HG02759 (cell line): ENCODE measurements around the gene LGALS3.
A peak's percentile ranks its signal among the peaks of the same experiment; 100 is the strongest.

ENCODE experiments used
- ATAC-seq: cut with Tn5 transposase; IDR thresholded peaks from one replicate; pipeline ENCODE4 v1.9.1; 2021; ENCODE audit warnings: mild to moderate bottlenecking, moderate library complexity; ENCODE audit not compliant: unreplicated experiment

Gene LGALS3

DNA sequence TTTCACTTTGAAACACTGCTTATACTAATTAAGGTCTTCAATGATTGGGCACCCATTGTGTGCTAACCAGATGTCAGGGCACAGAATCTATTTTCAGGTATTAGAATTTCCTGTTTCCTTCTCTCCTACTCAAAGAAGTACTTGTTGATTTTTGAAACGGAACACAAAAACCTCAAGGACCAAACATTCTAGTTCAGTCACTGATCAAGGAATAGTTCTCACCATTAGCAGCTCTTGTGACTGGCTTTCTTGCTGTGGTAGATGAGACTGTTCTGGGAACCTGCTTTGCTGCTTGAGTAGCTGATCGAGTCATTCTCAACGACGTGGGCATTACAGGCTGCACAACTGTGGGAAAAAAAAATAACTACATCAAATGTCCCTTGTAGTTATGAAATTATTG, 51.4 kb downstream of the LGALS3 start:
- ATAC-seq = peak; percentile 95

DNA sequence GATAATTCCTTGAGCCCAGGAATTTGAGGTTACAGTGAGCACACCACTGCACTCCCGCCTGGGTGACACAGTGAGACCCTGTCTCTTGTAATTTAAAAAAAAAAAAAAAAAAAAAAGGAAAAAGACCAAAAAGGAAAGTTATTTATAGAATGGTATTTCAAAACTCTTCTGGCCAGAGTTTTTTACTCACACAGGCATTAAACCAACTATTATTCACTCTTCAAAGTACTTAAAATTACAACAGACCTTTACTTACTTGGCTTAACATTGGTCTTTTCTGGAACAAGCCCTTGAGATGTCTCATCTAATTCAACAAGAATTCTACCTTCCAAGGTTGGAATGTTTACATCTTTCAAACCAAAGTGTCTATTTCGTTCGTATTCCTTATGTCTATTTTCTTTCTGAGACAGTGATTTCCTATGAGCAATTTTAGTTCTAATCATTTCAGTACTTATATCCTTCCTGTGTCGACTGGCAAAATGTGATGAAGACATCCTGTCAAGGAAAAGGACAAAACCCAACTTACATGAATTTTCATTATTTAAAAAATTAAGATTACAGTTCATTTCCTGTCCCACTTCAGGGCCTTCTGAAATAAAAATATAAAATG, 59.7 kb downstream of the LGALS3 start:
- ATAC-seq = no peak

DNA sequence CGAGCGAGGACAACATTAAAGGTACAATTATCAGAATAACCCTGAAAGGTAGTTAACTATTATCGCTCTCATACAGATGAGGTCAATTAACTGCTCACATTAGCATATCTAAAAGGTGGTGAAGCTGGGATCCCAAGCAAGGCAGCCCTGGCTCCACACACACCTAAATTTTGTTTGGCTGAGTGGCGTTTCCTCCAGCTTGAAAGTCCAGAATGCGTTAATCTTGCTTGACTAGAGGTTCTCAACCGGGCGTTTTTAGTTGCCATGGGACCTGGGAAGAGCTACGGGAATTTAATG, 61.8 kb downstream of the LGALS3 start:
- no peak for ATAC-seq

DNA sequence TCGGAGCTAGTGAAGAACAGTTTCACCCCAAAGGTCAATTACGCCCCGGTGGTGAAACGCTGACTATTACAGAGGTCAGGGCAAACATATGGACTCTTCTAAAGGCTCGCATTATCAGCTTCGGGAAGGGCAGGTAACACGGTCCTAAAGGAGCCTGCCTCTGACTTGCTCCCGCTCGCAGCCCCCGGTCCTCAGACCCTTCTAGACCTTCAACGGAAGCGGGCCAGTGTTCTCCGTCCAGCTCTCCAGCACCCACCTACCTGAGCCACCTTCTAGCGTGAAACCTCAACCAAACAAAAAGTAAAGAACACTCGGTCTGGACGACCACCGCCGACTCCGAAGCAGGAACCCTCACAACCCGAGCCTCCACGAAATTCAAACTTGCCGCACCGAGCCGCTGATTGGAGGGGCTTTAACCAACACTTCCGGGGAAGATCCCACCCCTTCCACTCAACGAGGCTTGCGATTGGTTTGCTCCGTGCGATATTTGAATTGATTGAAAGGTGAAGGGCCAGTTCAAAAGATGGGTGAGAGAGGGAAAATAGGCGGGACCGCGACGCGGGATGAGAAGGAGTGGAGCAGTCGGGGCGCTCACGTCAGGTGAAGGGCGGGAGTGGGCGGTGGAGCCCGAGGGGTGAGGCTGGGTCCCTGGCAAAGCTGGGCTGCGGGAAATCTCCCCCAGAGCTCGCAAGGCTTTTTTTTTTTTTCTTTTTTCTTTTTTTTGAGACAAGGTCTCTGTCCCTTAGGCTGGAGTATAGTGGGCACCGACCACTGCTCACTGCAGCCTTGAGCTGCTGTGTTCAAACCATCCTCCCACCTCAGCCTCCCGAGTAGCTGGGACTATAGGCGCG, 62.4 kb downstream of the LGALS3 start, which contains the start of gene DLGAP5:
Gene DLGAP5, minus strand, starts transcription at position 383 of the 851 bp plus-strand sequence. CDS start 2,406 bp downstream, outside the sequence.
- ATAC-seq = peak; percentile 99

GRCh38 chr14:55192054-55192621, 63.1 kb downstream of the LGALS3 start:
- no peak for ATAC-seq

GRCh38 chr14:55194656-55195355, 65.8 kb downstream of the LGALS3 start:
- ATAC-seq = no peak
